Measurements from ENCODE around the gene MAPK13.

DNA sequence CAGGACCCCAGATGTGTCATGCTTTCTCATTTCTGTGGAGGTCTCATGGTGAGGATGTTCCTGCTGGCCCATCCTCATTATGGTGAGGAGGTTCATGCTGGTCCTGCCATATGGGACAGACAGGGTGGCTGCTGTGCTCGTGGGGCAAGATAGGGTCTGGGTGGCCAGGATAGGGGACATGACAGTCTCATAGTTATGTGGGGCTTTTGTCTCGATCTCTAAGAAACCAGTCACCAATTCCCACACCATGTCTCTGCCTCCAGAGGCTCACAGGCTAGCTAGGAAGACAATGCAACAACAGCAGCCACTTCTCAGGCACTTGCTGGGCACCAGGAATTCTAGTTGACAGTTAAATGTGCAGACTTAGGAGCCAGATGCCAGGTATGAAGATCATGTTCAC lies 4.2 kb upstream of the MAPK13 start:
- TF ChIP-seq, protein P1, sequence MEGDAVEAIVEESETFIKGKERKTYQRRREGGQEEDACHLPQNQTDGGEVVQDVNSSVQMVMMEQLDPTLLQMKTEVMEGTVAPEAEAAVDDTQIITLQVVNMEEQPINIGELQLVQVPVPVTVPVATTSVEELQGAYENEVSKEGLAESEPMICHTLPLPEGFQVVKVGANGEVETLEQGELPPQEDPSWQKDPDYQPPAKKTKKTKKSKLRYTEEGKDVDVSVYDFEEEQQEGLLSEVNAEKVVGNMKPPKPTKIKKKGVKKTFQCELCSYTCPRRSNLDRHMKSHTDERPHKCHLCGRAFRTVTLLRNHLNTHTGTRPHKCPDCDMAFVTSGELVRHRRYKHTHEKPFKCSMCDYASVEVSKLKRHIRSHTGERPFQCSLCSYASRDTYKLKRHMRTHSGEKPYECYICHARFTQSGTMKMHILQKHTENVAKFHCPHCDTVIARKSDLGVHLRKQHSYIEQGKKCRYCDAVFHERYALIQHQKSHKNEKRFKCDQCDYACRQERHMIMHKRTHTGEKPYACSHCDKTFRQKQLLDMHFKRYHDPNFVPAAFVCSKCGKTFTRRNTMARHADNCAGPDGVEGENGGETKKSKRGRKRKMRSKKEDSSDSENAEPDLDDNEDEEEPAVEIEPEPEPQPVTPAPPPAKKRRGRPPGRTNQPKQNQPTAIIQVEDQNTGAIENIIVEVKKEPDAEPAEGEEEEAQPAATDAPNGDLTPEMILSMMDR (IDR thresholded peaks at IDR 0.05) = no peak
- TF ChIP-seq POLR2AphosphoS5 (IDR thresholded peaks at IDR 0.05) (no peak), POLR2A (IDR thresholded peaks at IDR 0.05) (no peak)

Data from prostate gland (tissue), 2 donors.